ENCODE measurements around the gene POR.
"Not testable (repeated sequence)": the region's sequence is repeated elsewhere in the genome, so short reads cannot be mapped to it uniquely, and the experiment has no call there.

POR gene

DNA sequence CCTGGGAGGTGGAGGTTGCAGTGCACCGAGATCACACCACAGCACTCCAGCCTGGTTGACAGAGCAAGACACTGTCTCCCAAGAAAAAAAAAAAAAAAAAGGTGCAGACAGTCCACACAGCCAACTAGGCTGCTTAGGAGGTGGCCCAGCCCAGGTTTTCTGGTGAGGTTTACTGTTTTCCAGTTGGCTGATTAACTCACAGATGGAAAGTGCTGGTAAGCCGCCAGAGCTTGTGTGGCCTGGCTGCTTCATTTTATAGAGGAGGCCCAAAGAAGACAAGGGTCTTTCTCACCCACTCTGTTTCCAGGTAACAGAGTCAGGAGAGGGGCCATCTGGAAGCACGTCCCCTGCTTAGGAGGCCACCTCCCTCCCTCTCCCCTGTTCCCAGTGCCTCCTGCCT is 29.9 kb upstream of the POR start:
- no peak for DNase-seq (ENCODE audit: low read depth)

DNA sequence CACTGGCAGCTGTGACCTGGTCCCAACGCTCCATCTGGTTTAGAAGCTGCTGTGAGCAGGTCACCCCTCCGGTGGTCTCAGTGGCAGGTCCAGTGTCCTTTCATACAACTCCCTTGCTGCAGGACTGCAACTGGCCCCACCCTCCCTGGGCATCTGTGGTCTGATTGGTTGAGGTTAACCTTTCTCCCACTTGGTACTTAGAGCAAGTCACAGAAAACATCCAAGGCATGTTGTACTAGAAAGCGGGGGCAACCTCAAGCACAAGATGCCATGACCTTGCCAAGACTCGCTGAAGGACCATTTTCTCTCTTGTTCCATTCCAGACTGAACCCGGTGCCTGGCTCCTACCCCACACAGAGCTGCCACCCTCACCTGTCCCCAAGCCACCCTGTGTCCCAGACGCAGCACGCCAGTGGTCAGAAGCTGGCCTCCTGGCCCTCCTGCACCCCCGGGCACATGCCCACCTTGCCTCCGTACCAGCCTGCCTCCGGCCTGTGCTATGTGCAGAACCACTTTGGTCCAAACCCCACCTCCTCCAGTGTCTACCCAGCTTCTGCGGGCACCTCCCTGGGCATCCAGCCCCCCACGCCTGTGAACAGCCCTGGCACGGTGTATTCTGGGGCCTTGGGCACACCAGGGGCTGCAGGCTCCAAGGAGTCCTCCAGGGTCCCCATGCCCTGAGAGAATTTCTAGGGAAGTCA is 27.1 kb upstream of the POR start:
- DNase-seq (ENCODE audit: low read depth) = no peak

GRCh38 chr7:75888464-75889222 is 26.3 kb upstream of the POR start:
- no peak for DNase-seq (ENCODE audit: low read depth)

DNA sequence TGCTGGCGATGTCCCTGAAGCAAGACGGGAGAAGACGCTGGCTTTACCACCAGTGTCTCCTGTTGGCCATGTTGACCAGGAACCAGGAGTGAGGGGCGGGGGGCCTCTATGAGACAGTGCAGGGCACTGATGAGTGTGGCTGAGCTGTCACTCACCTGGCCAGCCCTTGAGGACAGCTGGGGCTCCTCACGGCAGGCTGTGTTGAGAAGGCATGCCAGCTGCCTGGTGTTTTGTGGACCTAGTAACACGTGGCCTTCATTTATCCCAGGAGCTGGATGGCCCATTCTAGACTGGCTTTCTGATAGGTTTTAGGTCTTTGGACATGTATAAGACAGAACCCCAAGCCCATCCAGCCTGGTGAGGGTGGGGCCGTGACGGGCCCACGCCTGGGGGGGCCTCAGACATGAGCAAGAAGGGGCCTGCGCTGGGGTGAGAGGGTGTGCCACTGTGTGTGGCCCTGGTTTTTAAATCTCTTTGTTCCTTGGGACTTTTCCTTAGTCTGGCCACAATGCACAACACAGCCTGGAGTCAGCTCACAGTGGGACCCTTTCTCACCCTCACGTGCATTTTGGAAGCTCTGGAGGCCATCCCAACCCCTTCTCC is 25.6 kb upstream of the POR start:
- no peak for DNase-seq (ENCODE audit: low read depth)

- DNase-seq (ENCODE audit: low read depth) = no peak
These were observed 25.1 kb upstream of the POR start for GRCh38 chr7:75889826-75890225.

- DNase-seq (ENCODE audit: low read depth) = not testable (repeated sequence)
These were observed 23.7 kb upstream of the POR start for GRCh38 chr7:75891237-75891636.

GRCh38 chr7:75891815-75892411 is 23.0 kb upstream of the POR start:
- no peak for DNase-seq (ENCODE audit: low read depth)

DNA sequence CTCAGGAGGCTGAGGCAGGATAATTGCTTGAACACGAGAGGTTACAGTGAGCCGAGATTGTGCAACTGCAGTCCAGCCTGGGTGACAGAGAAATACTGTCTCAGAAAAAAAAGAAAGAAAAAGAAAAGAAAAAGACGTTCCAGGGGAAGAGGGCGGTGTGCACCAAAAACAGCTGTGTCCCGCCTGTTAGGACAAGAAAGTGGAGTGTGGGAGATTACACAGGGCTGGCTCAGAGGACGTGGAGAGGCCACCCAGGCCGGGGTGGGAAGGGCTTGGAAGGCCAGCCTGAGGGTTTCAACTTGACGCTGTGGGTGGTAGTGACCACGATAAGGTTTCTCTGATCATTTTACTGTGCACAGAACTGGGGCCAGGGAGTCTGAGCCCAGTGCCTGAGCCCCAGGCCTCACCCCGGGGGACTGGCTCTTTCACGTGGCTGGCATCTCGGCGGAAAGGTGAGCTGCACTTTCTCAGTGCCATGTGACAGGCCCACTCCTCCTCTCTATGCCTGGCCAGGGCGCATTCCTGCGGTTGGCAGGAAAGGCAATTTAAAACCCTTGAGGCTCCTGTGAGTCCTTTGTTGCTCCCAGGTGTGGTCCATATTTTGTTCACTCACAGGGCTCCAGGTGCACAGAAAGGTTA is 22.2 kb upstream of the POR start:
- no peak for DNase-seq (ENCODE audit: low read depth)

GRCh38 chr7:75896803-75897327 is 18.1 kb upstream of the POR start:
- DNase-seq (ENCODE audit: low read depth) = no peak

GRCh38 chr7:75900617-75901315 is 14.2 kb upstream of the POR start:
- DNase-seq (ENCODE audit: low read depth) = no peak

DNA sequence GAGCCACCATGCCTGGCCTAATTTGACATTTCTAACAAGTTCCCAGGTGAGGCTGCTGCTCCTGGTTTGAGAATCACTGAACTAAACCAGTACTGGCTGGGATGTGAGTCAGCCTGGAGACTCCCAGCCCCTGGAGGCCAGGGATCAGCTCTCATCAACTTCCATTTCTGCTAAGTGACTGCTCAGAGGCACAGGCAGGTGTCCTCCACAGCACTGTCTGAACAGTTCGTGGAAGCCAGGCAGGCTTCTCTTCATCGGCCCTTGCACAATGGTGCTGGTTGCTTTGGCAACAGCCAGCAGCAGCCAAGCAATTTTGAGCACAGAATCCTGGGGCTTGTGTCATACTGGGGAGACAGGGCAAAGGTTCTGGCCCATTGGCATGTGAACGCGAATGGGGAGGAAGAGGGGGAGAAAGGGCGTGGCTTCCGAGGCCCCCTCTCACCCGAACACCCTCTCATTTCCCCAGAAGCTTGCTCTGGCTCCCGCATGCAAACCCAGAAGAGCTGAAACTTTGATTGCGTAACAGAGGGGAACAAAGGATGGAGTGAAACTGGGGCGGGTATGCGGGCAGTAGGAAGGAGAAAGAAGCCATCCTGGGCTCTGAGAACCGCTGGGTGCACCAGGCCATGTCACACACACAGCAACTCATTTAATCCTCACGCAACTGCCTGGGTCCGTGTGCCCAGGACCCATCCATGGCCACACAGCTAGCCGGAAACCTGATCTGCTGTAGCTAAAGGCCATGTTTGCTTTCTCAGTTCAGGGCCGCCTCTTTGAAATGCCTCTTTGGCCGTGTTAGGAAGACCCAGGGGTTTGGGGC is 9.0 kb upstream of the POR start:
- peak; percentile 83 for DNase-seq (ENCODE audit: low read depth)

DNA sequence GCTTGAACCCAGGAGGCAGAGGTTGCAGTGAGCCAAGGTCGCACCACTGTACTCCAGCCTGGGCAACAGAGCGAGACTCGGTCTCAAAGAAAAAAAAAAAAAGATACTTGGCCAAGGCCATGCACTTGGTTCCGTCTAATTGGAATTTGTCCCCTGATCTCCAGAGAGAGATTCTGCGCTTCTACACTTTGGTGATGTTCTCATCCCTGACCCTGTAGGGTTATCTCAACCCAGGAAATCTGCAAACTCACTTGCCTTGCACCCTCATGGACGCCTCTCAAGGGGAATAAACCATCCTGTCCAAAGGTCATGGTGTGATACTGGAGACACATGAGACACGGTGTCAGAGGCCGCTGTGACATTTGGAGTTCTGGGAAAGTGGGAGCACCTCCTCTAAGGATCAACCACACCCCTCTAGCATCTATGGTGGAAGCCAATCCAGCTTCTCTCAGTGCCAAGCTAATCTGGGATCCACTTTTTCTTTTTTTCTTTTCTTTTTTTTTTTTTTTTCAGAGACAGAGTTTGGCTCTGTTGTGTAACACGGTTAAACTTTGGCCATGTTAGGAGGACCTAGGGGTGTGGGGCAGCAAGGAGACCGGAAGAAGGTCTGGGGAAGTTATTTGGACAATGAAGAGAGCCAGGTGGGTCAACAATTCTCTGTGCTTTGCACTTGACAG is 7.8 kb upstream of the POR start:
- DNase-seq (ENCODE audit: low read depth) = no peak

DNA sequence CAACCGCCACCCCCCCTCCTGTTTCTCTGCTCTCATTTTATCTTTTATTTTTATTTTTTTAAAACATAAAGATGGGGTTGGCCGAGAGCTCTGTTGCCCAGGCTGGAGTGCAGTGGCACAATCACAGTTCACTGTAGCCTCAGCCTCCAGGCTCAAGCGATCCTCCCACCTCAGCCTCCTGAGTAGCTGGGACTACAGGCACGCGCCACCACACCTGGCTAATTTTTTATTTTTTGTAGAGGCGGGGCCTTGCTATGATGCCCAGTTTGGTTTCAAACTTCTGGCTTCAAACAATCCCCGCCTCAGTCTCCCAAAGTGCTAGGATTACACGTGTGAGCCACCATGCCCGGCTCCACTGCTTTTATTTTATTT is 7.3 kb upstream of the POR start:
- DNase-seq (ENCODE audit: low read depth) = not testable (repeated sequence)

DNA sequence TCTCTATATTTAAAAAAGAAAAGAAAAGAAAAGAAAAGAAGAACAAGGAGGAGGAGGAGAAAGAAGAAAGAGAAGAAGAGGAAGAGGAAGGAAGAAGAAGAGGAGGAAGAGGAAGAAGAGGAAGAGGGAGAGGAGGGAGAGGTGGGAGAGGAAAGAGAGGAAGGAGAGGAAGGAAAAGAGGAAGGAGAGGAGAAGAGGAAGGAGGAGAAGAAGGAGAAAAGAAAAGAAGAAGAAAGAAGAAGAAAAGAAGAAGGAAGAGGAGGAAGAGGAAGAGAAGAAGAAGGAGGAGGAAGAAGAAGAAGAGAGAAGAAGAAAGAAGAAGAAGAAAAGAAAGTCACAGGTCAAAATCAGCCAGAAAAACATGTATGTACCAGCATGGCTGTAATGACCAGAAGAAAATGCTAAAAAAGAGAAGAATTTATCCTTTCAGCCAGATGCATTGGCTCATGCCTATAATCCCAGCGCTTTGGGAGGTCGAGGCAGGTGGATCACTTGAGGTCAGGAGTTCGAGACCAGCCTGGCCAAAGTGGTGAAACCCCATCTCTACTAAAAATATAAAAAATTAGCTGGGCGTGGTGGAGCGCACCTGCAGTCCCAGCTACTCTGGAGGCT is 5.3 kb upstream of the POR start:
- no peak for DNase-seq (ENCODE audit: low read depth)

DNA sequence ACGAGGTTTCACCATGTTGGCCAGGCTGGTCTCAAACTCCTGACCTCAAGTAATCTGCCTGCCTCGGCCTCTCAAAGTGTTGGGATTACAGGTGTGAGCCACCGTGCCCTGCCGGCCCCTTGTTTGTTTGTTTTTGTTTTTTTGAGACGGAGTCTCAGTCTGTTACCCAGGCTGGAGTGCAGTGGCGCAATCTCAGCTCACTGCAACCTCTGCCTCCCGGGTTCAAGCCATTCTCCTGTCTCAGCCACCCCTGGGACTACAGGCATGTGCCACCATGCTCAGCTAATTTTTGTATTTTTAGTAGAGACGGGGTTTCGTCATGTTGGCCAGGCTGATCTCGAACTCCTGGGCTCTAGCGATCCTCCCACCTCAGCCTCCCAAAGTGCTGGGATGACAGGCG is 3.8 kb upstream of the POR start:
- DNase-seq (ENCODE audit: low read depth) = not testable (repeated sequence)

DNA sequence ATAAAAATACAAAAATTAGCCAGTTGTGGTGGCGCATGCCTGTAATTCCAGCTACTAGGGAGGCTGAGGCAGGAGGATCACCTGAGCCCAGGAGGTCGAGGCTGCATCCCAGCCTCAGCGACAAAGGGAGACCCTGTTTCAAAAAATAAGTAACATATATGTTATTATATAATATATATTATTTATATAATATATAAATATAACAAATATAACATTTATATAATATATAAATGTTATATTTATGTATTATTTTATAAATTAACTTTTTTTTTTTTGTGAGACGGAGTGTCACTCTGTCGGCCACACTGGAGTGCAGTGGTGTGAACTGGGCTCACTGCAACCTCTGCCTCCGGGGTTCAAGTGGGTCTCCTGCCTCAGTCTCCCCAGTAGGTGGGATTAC is 1.5 kb upstream of the POR start:
- DNase-seq (ENCODE audit: low read depth) = no peak

DNA sequence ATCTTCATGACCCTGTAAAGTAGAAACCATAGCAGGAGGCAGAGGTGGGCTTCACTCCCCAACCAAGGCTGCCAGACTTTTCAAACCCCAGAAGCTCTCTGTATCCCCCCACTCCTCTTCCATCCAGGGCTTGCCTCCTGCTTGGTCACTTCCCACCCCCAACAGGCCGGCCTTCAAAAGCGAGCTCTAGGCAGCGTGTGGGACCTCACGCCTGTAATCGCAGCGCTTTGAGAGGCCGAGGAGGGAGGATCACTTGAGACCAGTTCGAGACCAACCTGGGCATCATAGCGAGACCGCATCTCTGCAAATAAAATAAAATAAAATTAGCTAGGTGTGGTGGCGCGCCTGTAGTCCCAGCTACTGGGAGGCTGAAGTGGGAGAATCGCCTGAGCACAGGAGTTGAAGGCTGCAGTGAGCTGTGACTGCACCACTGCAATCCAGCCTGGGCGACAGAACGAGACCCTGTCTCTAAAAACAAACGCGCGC is 743 bp upstream of the POR start:
- DNase-seq (ENCODE audit: low read depth) = no peak

DNA sequence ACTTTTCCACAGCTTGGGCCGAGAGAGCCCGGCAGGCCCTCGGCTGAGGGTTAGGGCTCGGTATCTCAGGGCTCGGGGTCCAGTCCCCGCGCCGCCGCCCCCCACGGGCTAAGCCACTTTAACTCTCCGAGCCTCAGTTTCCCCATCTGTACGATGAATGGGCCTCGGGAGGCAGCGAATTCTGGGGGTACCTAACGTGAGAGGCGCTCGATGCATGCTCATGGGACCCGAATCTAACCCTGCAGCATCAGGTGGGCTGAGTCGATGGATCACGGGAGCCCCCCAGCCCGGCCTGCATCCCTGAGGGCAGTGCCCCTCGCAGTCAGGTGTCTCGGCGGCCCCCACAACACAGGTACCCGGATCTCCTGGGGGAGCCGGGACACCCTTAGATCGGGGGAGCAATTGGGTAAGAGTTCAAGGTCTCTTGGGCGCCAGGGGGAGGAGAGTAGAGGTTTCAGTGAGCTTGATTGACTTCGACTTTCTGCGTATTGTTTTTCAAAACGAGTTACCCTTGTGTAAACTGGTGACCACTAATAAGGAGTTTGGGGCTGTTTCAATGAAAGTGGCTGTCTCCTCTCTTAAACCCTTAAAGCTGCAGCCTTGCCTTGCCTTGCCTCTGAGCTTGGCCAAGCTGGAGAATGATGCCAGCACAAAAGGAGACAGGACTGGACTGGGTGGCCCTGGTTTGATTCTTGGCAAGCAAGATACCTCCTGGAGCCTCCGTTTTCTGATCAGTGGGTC is 631 bp downstream of the POR start:
- DNase-seq (ENCODE audit: low read depth) = no peak

GRCh38 chr7:75916259-75916658 is 1.3 kb downstream of the POR start:
- no peak for DNase-seq (ENCODE audit: low read depth)
